K562 (cell line): Measurements from ENCODE around the gene GPN1. TPM values are rescaled to one million over a fixed set of nuclear protein-coding genes. Genes with fewer than 3 reads are reported as not detected.
"Not testable (repeated sequence)": the region's sequence is repeated elsewhere in the genome, so short reads cannot be mapped to it uniquely, and the experiment has no call there.

Experiments used
- ATAC-seq: fragments of 200-7000 bp; cut with Tn5 transposase; 3 replicates; pipeline ENCODE4 v1.9.1; 2020; ENCODE audit warnings: moderate library complexity
- BruUV-seq: library from RNA; stranded (reverse); fragments of 400-500 nt; replicated peaks from 2 replicates; lab custom pipeline; 2021; lab: Mats Ljungman, UMichigan
- CTCF ChIA-PET: fragments of 300-600 bp; formaldehyde crosslinking; extraction: SDS; loops from one replicate; lab custom pipeline; 2021; ENCODE audit warnings: low intra/inter-chr PET ratio; lab: Yijun Ruan, JAX
- POLR2A ChIA-PET: fragments of 300-600, 350-650 bp; sonication (Branson Sonifier 250); formaldehyde crosslinking; extraction: SDS; loops from one replicate; lab custom pipeline; 2021; ENCODE audit warnings: antibody characterized with exemption, inconsistent platforms; lab: Yijun Ruan, JAX
- DNase-seq, 4 experiments: peaks; one replicate each; pipeline versions ENCODE4 v3.0.0 to v3.0.0-alpha.2; 2011 to 2018; ENCODE audit warnings: low spot score in 3 of 4, mixed read lengths in 3 of 4; ENCODE audit errors: extremely low read depth in 1 of 4
- FAIRE-seq: peaks from 2 replicates; lab custom pipeline; 2011; peaks lifted over from hg19 to GRCh38; lab: Jason Lieb, UNC
- H2AFZ ChIP-seq: 2 replicates; pipeline ENCODE4 v1.6.0; 2011; ENCODE audit warnings: low read depth, low read length, control low read depth, inconsistent platforms
- H3K27ac ChIP-seq: fragments of 200-600 bp; 3 replicates; pipeline ENCODE4 v1.8.0; 2011; ENCODE audit warnings: low read depth, mild to moderate bottlenecking, control low read depth, inconsistent platforms, low read length, moderate library complexity, mixed read lengths; ENCODE audit errors: extremely low read depth
- H3K27me3 ChIP-seq, 2 experiments: fragments of 300-600 bp in 1 of 2; 2 replicates in 1 of 2; 3 replicates in 1 of 2; pipeline versions ENCODE4 v1.6.0 to v1.8.0; 2011; ENCODE audit warnings: inconsistent platforms in 2 of 2, low read length in 2 of 2, mild to moderate bottlenecking in 1 of 2, mixed read lengths in 1 of 2, moderate library complexity in 1 of 2; ENCODE audit not compliant: control insufficient read depth in 2 of 2, insufficient read depth in 2 of 2
- H3K36me3 ChIP-seq: fragments of 300-600 bp; 3 replicates; pipeline ENCODE4 v1.8.0; 2011; ENCODE audit warnings: mild to moderate bottlenecking, low read length, inconsistent platforms; ENCODE audit not compliant: control insufficient read depth, insufficient read depth
- H3K4me1 ChIP-seq, 2 experiments: fragments of 200-600 bp in 1 of 2; replicated peaks in 1 of 2; 2 replicates in 1 of 2; 3 replicates in 1 of 2; pipeline versions ENCODE4 v1.5.1 to v1.8.0; 2011; ENCODE audit warnings: inconsistent platforms in 2 of 2, low read length in 2 of 2, mild to moderate bottlenecking in 1 of 2, mixed read lengths in 1 of 2, moderate library complexity in 1 of 2; ENCODE audit not compliant: control insufficient read depth in 2 of 2, insufficient read depth in 2 of 2
- H3K4me2 ChIP-seq: 2 replicates; pipeline ENCODE4 v1.6.1; 2011; ENCODE audit warnings: low read length, control low read depth, inconsistent platforms, mixed read lengths; ENCODE audit not compliant: insufficient read depth
- H3K4me3 ChIP-seq: fragments of 200-600 bp; sonication (generic), shearing (Covaris generic); 2 replicates; pipeline ENCODE4 v1.5.1; 2016; ENCODE audit warnings: control low read depth, inconsistent platforms
- H3K79me2 ChIP-seq: fragments of 200-600 bp; 3 replicates; pipeline ENCODE4 v1.8.0; 2011; ENCODE audit warnings: low read length, inconsistent platforms; ENCODE audit not compliant: control insufficient read depth, insufficient read depth
- H3K9ac ChIP-seq, 2 experiments: 2 replicates each; pipeline versions ENCODE4 v1.6.0 to v1.6.1; 2011; ENCODE audit warnings: low read depth in 2 of 2, low read length in 2 of 2, control low read depth in 1 of 2, inconsistent platforms in 1 of 2, mild to moderate bottlenecking in 1 of 2, mixed read lengths in 1 of 2; ENCODE audit not compliant: insufficient read depth in 1 of 2
- H3K9me1 ChIP-seq: one replicate; pipeline ENCODE4 v1.6.0; 2011; ENCODE audit warnings: inconsistent platforms, mild to moderate bottlenecking, low read length, moderate library complexity; ENCODE audit not compliant: control insufficient read depth, insufficient read depth
- H3K9me3 ChIP-seq: replicated peaks from 2 replicates; pipeline ENCODE4 v1.5.1; 2011; ENCODE audit warnings: low read depth, low read length, inconsistent platforms; ENCODE audit not compliant: control insufficient read depth, insufficient read depth
- H4K20me1 ChIP-seq: replicated peaks from 2 replicates; pipeline ENCODE4 v1.6.1; 2011; ENCODE audit warnings: low read length, inconsistent platforms, mixed read lengths; ENCODE audit not compliant: control insufficient read depth, insufficient read depth
- ZNF740 ChIP-seq, 3 experiments: fragments of 200-800 bp in 1 of 3; sonication (Bioruptor generic) in 1 of 3; sonication (generic) in 1 of 3; formaldehyde crosslinking in 1 of 3; IDR thresholded peaks; 2 replicates each; pipeline versions ENCODE4 v1.6.1 to v1.8.0; 2016 to 2022; ENCODE audit warnings: mild to moderate bottlenecking in 2 of 3, missing compliant biosample characterization in 2 of 3, missing genetic modification characterization in 2 of 3, missing genetic modification reagents in 1 of 3
- WGBS: fragments of 100-300 bp; shearing (Covaris generic); methylation state at CpG from one replicate; pipeline ENCODE4 v1.1.6; 2016; ENCODE audit warnings: low coverage, mixed read lengths; ENCODE audit not compliant: insufficient coverage; ENCODE audit errors: missing lambda C conversion rate; 5-methylcytosine and 5-hydroxymethylcytosine counted together
- in situ Hi-C: fragments of 300-500 bp; cut with MboI; formaldehyde crosslinking; loops from 4 replicates; pipeline ENCODE4 v1.15.0; 2018; ENCODE audit warnings: inconsistent platforms, mixed read lengths
- intact Hi-C: fragments of 100-400 bp; cut with micrococcal nuclease; formaldehyde crosslinking; loops from 2 replicates; pipeline ENCODE4 v1.14.2; 2022
- polyA plus RNA-seq, 8 experiments: library from polyadenylated mRNA; depleted of rRNA in 4 of 8; stranded (reverse) in 5 of 8; unstranded in 3 of 8; fragments of >200 nt; fragmentation: Nextera tagmentation in 2 of 8; fragmentation: Illumina TruSeq in 1 of 8; extraction: Ambion mirVana in 2 of 8; extraction: Trizol in 1 of 8; gene quantifications; 2 replicates each; pipeline versions ENCODE4 v1.2.1 to v1.2.3, GENCODE V29; 2011 to 2014; ENCODE audit warnings: inconsistent platforms in 1 of 8, missing spikeins in 1 of 8
- total RNA-seq, 7 experiments: library from RNA; depleted of rRNA in 6 of 7; stranded (reverse); fragments of >200 nt in 6 of 7; fragmentation: Illumina TruSeq in 2 of 7; extraction: Trizol in 2 of 7; gene quantifications; 2 replicates each; pipeline versions ENCODE4 v1.2.1 to v1.2.3, GENCODE V29; 2011 to 2021; ENCODE audit warnings: low replicate concordance in 1 of 7

Gene GPN1
- total and polyA plus RNA-seq, 9 of the 15 experiments (the other 6 are each of a cell fraction or from before 2014, with no cell fraction given) = 23.4 to 171 (median 48.2) TPM

- TF ChIP-seq ZNF740 (CRISPR knock-in tag; IDR thresholded peaks at IDR 0.05) = no peak
- no peak for TF ChIP-seq ZNF740 (tag; IDR thresholded peaks at IDR 0.05)
Measured at GRCh38 chr2:27683390-27684071, 54.7 kb downstream of the GPN1 start (continued).

GRCh38 chr2:27685006-27685405 is 56.2 kb downstream of the GPN1 start:
- H3K4me2 ChIP-seq, H3K4me1 ChIP-seq, H3K9me1 ChIP-seq, FAIRE-seq, H3K9me3 ChIP-seq, DNase-seq, H3K4me3 ChIP-seq, ATAC-seq, BruUV-seq, H2AFZ ChIP-seq, in situ Hi-C loops, H3K27me3 ChIP-seq, H3K9ac ChIP-seq, intact Hi-C loops, H3K27ac ChIP-seq, H3K79me2 ChIP-seq, H4K20me1 ChIP-seq, POLR2A ChIA-PET: not testable (repeated sequence)
- H3K36me3 ChIP-seq = peaks cover 59% of the 10 kb centered on the region
- CTCF ChIA-PET = interaction anchor here (2.0 kb wide), 1 partner anchor 712 kb away, joined by 6 read pairs; no protein-coding TSS in a partner anchor
- 56% methylated on average over 1 of the region's 1 CpG for WGBS
